ENCODE results near the gene ONECUT3. TPM values are rescaled to one million over a fixed set of nuclear protein-coding genes. Genes with fewer than 3 reads are reported as not detected.
A peak's percentile ranks its signal among the peaks of the same experiment; 100 is the strongest.

Gene ONECUT3
- total and polyA plus RNA-seq, 9 of the 15 experiments (the other 6 are each of a cell fraction or from before 2014, with no cell fraction given), result not detected

DNA sequence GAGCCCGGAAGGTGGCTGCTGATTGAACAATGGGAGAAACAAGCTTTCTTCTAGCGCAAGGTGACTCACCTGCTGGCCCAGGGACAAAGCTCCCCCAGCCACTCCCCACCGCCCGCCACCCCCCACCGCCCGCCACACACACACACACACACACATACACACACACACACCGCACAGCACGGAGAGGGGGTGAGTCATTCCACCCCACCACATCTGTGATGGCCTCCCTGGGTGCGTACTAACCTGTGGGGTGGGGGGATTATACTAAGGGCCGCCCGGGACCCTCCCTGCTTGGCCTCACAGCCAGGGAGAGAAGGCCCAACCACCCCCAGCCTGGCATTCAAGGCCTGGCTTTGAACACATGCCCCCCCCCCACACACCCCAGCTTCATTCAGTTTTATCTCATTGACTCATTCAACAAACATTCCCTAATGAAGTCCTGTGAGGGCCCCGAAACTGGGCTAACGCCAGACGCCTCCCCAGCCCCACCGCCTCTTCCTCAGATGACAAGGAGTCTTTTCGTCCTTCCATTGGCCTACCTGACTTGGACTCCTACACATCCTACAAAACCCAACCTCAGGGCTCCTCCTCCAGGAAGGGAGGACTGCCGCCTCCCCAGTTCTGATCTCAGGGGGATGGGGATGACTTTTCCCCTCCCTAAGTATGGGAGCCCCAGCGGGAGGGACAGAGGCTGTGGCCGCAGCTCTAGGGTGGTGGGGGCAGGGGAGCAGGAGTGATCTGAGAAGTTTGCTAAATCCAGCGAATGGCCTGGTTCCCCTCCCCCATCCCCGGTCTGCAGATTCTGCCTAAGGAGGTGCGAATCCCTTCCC lies 5.8 kb upstream of the ONECUT3 start (continued):
- TF ChIP-seq, protein P1, sequence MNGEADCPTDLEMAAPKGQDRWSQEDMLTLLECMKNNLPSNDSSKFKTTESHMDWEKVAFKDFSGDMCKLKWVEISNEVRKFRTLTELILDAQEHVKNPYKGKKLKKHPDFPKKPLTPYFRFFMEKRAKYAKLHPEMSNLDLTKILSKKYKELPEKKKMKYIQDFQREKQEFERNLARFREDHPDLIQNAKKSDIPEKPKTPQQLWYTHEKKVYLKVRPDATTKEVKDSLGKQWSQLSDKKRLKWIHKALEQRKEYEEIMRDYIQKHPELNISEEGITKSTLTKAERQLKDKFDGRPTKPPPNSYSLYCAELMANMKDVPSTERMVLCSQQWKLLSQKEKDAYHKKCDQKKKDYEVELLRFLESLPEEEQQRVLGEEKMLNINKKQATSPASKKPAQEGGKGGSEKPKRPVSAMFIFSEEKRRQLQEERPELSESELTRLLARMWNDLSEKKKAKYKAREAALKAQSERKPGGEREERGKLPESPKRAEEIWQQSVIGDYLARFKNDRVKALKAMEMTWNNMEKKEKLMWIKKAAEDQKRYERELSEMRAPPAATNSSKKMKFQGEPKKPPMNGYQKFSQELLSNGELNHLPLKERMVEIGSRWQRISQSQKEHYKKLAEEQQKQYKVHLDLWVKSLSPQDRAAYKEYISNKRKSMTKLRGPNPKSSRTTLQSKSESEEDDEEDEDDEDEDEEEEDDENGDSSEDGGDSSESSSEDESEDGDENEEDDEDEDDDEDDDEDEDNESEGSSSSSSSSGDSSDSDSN (IDR thresholded peaks at IDR 0.05; ENCODE audit: borderline replicate concordance in 1 of 2, low read depth in 2 of 2, low read length in 2 of 2), result peak in 1 of 2 experiments; percentile 65; a peak in 1 of 4 replicates
- TF ChIP-seq RBBP5 (IDR thresholded peaks at IDR 0.05; ENCODE audit: borderline replicate concordance, insufficient read depth, low read length, poor library complexity, severe bottlenecking) (peak; percentile 49), DPF2 (IDR thresholded peaks at IDR 0.05) (peak; percentile 87), STAT5A (IDR thresholded peaks at IDR 0.05; ENCODE audit: borderline replicate concordance, low read length) (no peak), FIP1L1 (IDR thresholded peaks at IDR 0.05; ENCODE audit: low read depth, low read length, poor library complexity, severe bottlenecking) (no peak), HNRNPL (IDR thresholded peaks at IDR 0.05; ENCODE audit: low read depth, low read length) (no peak), U2AF1 (optimal IDR thresholded peaks at IDR 0.05; ENCODE audit: low read depth, low read length) (no peak), MBD2 (IDR thresholded peaks at IDR 0.05; ENCODE audit: borderline replicate concordance, low read depth) (no peak), FOXA3 (CRISPR knock-in tag; conservative IDR thresholded peaks at IDR 0.05 in 1 of 2, IDR thresholded peaks at IDR 0.05 in 1 of 2) (0 out of 4 replicates have a peak, but pooled peaks of 1 of the 2 experiments have one; percentile 36), CBX8 (IDR thresholded peaks at IDR 0.05; ENCODE audit: borderline replicate concordance, extremely low read depth, low read depth, low read length, poor library complexity, severe bottlenecking) (no peak), MCM2 (IDR thresholded peaks at IDR 0.05; ENCODE audit: low read depth) (peak; percentile 85; the same call in 1 of the 2 replicates), JUNB (CRISPR knock-in tag; conservative IDR thresholded peaks at IDR 0.05) (no peak), TFAM (CRISPR knock-in tag; conservative IDR thresholded peaks at IDR 0.05) (no peak)
- TF ChIP-seq, protein P2, sequence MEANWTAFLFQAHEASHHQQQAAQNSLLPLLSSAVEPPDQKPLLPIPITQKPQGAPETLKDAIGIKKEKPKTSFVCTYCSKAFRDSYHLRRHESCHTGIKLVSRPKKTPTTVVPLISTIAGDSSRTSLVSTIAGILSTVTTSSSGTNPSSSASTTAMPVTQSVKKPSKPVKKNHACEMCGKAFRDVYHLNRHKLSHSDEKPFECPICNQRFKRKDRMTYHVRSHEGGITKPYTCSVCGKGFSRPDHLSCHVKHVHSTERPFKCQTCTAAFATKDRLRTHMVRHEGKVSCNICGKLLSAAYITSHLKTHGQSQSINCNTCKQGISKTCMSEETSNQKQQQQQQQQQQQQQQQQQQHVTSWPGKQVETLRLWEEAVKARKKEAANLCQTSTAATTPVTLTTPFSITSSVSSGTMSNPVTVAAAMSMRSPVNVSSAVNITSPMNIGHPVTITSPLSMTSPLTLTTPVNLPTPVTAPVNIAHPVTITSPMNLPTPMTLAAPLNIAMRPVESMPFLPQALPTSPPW (CRISPR knock-in tag; IDR thresholded peaks at IDR 0.05), result peak; percentile 97
